Neural cell (in vitro differentiated cells): ENCODE results near the gene GPR107.

Experiments used
- CTCF ChIP-seq: fragments of 450-650 bp; IDR thresholded peaks from 2 replicates; pipeline ENCODE4 v1.5.1; 2014; ENCODE audit warnings: antibody characterized with exemption, mild to moderate bottlenecking, moderate library complexity; ENCODE audit not compliant: poor library complexity, severe bottlenecking
- EP300 ChIP-seq: fragments of 450-650 bp; conservative IDR thresholded peaks from 2 replicates; pipeline ENCODE4 v1.6.1; 2014; ENCODE audit warnings: antibody characterized with exemption, mild to moderate bottlenecking, moderate library complexity; ENCODE audit not compliant: poor library complexity, severe bottlenecking
- EZH2 ChIP-seq: fragments of 200-600, 300-800 bp; shearing (Covaris generic), sonication (generic); IDR thresholded peaks from 2 replicates; pipeline ENCODE4 v1.6.1; 2014; ENCODE audit warnings: antibody characterized with exemption, low read length, borderline replicate concordance, mild to moderate bottlenecking; ENCODE audit not compliant: insufficient read depth, poor library complexity, severe bottlenecking
- POLR2AphosphoS5 ChIP-seq: IDR thresholded peaks from 2 replicates; pipeline ENCODE4 v1.6.1; 2012
- RAD21 ChIP-seq: fragments of 450-650 bp; conservative IDR thresholded peaks from 2 replicates; pipeline ENCODE4 v1.6.1; 2014; ENCODE audit warnings: antibody characterized with exemption, mild to moderate bottlenecking, moderate library complexity
- SMC3 ChIP-seq: fragments of 450-650 bp; conservative IDR thresholded peaks from 2 replicates; pipeline ENCODE4 v1.6.1; 2014; ENCODE audit warnings: antibody characterized with exemption, mild to moderate bottlenecking, moderate library complexity; ENCODE audit not compliant: poor library complexity
- TAF1 ChIP-seq: IDR thresholded peaks from 2 replicates; pipeline ENCODE4 v1.6.1; 2012; ENCODE audit warnings: low read depth
- TF ChIP-seq, protein P1 (sequence below): IDR thresholded peaks from 2 replicates; pipeline ENCODE4 v1.6.1; 2012; ENCODE audit warnings: borderline replicate concordance

- TF ChIP-seq, protein P1, sequence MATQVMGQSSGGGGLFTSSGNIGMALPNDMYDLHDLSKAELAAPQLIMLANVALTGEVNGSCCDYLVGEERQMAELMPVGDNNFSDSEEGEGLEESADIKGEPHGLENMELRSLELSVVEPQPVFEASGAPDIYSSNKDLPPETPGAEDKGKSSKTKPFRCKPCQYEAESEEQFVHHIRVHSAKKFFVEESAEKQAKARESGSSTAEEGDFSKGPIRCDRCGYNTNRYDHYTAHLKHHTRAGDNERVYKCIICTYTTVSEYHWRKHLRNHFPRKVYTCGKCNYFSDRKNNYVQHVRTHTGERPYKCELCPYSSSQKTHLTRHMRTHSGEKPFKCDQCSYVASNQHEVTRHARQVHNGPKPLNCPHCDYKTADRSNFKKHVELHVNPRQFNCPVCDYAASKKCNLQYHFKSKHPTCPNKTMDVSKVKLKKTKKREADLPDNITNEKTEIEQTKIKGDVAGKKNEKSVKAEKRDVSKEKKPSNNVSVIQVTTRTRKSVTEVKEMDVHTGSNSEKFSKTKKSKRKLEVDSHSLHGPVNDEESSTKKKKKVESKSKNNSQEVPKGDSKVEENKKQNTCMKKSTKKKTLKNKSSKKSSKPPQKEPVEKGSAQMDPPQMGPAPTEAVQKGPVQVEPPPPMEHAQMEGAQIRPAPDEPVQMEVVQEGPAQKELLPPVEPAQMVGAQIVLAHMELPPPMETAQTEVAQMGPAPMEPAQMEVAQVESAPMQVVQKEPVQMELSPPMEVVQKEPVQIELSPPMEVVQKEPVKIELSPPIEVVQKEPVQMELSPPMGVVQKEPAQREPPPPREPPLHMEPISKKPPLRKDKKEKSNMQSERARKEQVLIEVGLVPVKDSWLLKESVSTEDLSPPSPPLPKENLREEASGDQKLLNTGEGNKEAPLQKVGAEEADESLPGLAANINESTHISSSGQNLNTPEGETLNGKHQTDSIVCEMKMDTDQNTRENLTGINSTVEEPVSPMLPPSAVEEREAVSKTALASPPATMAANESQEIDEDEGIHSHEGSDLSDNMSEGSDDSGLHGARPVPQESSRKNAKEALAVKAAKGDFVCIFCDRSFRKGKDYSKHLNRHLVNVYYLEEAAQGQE: no peak
- TF ChIP-seq POLR2AphosphoS5 (no peak), CTCF (no peak), EP300 (no peak), RAD21 (no peak), EZH2 (no peak), TAF1 (no peak), SMC3 (no peak)
These were observed 133.8 kb downstream of the GPR107 start for GRCh38 chr9:130187523-130187846.
